Sigmoid colon (tissue), 7 donors: Measurements from ENCODE around the gene TSKU. TPM values are rescaled to one million over a fixed set of nuclear protein-coding genes. Genes with fewer than 3 reads are reported as not detected.

Source experiments
- DNase-seq: peaks from one replicate; pipeline ENCODE4 v3.0.0-alpha.2; 2019
- H3K27ac ChIP-seq, 4 donors: fragments of 200-600 bp; sonication (generic); one replicate each; pipeline ENCODE4 v1.5.1; 2016 to 2019; ENCODE audit warnings: mild to moderate bottlenecking in 1 of 4
- H3K27me3 ChIP-seq, 3 donors: fragments of 200-600 bp; sonication (generic); one replicate each; pipeline ENCODE4 v1.5.1; 2019; ENCODE audit warnings: mild to moderate bottlenecking in 1 of 3
- H3K36me3 ChIP-seq, 4 donors: fragments of 200-600 bp; sonication (generic); one replicate each; pipeline ENCODE4 v1.5.1; 2016 to 2019
- H3K4me1 ChIP-seq, 4 donors: fragments of 200-600 bp; sonication (generic); one replicate each; pipeline ENCODE4 v1.5.1; 2017 to 2019
- H3K4me3 ChIP-seq, 4 donors: fragments of 200-600 bp; sonication (generic); one replicate each; pipeline ENCODE4 v1.5.1; 2017 to 2019; ENCODE audit warnings: mild to moderate bottlenecking in 2 of 4, moderate library complexity in 1 of 4
- H3K9me3 ChIP-seq, 4 donors: fragments of 200-600 bp in 3 of 4; sonication (generic) in 3 of 4; one replicate each; pipeline versions ENCODE4 v1.5.1 to v1.6.1; 2013 to 2019
- CTCF ChIP-seq, 4 experiments: fragments of 450-650 bp in 3 of 4; fragments of 200-600 bp in 1 of 4; IDR thresholded peaks; one replicate each; pipeline ENCODE4 v1.5.1; 2016 to 2019; ENCODE audit warnings: antibody characterized with exemption in 4 of 4, mild to moderate bottlenecking in 3 of 4, moderate library complexity in 2 of 4
- EP300 ChIP-seq, 4 donors: sonication (generic); formaldehyde crosslinking; IDR thresholded peaks; one replicate each; pipeline ENCODE4 v1.6.1; 2017; ENCODE audit warnings: antibody characterized with exemption in 4 of 4
- POLR2A ChIP-seq, 2 donors: fragments of 450-650 bp; IDR thresholded peaks; one replicate each; pipeline ENCODE4 v1.6.1; 2016; ENCODE audit warnings: antibody characterized with exemption in 2 of 2, mild to moderate bottlenecking in 2 of 2, moderate library complexity in 2 of 2
- POLR2AphosphoS5 ChIP-seq, 4 donors: sonication (generic); formaldehyde crosslinking; IDR thresholded peaks; one replicate each; pipeline ENCODE4 v1.6.1; 2017; ENCODE audit warnings: antibody characterized with exemption in 4 of 4
- WGBS, 2 donors: extraction: QIAGEN DNeasy Blood & Tissue Kit; methylation state at CpG; one replicate each; pipeline ENCODE4 v1.1.7; 2013; 5-methylcytosine and 5-hydroxymethylcytosine counted together
- intact Hi-C: fragments of 100-400 bp; cut with DNase I; formaldehyde crosslinking; loops from one replicate; pipeline ENCODE4 v1.15.1; 2023
- polyA plus RNA-seq, 3 donors: library from polyadenylated mRNA; stranded (reverse); fragments of 200-250 nt; gene quantifications; one replicate each; pipeline ENCODE4 v1.2.3, GENCODE V29; 2013
- total RNA-seq, 4 donors: library from RNA; depleted of rRNA; stranded (reverse); fragments of >200 nt; gene quantifications; one replicate each; pipeline ENCODE4 v1.1.0, GENCODE V29; 2016
- donor health status: healthy with polysubstance abuse.
- donor health status: Bipolar disorder and iron deficiency.
- donor health status: healthy.

The TSKU gene
- total and polyA plus RNA-seq, 7 donors, result 12.8 to 24.6 (median 20.4) TPM

GRCh38 chr11:76793391-76794291 is 10.5 kb downstream of the TSKU start:
- no peaks in the 10 kb centered on the region for H3K27me3 ChIP-seq
- no peak for TF ChIP-seq CTCF (IDR thresholded peaks at IDR 0.05)
- TF ChIP-seq POLR2AphosphoS5 (IDR thresholded peaks at IDR 0.05), result no peak
- TF ChIP-seq EP300 (IDR thresholded peaks at IDR 0.05), result no peak
- TF ChIP-seq POLR2A (IDR thresholded peaks at IDR 0.05), result no peak
- peaks cover 0 to 14% (median 1%) of the 10 kb centered on the region in 4 donors for H3K4me1 ChIP-seq
- WGBS, 2 donors, result 63 to 83% methylated on average over 9 of the region's 9 CpGs
- DNase-seq, result peak; percentile 67
- H3K9me3 ChIP-seq, result no peaks in the 10 kb centered on the region
- peak overlapping the region in 3 of 4 donors; percentile 20 to 36 (median 27) for H3K27ac ChIP-seq
- no peak overlapping the region for H3K4me3 ChIP-seq
- H3K36me3 ChIP-seq, result no peaks in the 10 kb centered on the region
- intact Hi-C loops, result no loop called here

- DNase-seq, result peak; percentile 55
- Histone ChIP-seq H3K4me1 (peaks cover 0 to 24% (median 11%) of the 10 kb centered on the region in 4 donors), H3K36me3 (no peaks in the 10 kb centered on the region), H3K9me3 (no peaks in the 10 kb centered on the region), H3K27ac (peak overlapping the region in 1 of 4 donors; percentile 14), H3K27me3 (no peaks in the 10 kb centered on the region), H3K4me3 (no peak overlapping the region)
- WGBS, 2 donors, result 84 to 93% methylated on average over 12 of the region's 12 CpGs
- TF ChIP-seq POLR2AphosphoS5 (IDR thresholded peaks at IDR 0.05) (no peak), EP300 (IDR thresholded peaks at IDR 0.05) (no peak), POLR2A (IDR thresholded peaks at IDR 0.05) (no peak), CTCF (IDR thresholded peaks at IDR 0.05) (no peak)
- intact Hi-C loops, result no loop called here
These were observed 11.5 kb downstream of the TSKU start for GRCh38 chr11:76794371-76795289.

GRCh38 chr11:76795290-76795935 is 12.3 kb downstream of the TSKU start:
- no peak for TF ChIP-seq POLR2A (IDR thresholded peaks at IDR 0.05)
- Histone ChIP-seq H3K27ac (no peak overlapping the region), H3K27me3 (no peaks in the 10 kb centered on the region), H3K9me3 (no peaks in the 10 kb centered on the region), H3K36me3 (no peaks in the 10 kb centered on the region), H3K4me3 (no peak overlapping the region), H3K4me1 (peaks cover 0 to 25% (median 12%) of the 10 kb centered on the region in 4 donors)
- DNase-seq, result no peak
- intact Hi-C loops, result no loop called here
- WGBS, 2 donors, result 84 to 88% methylated on average over 21 of the region's 21 CpGs

GRCh38 chr11:76795936-76796441 is 12.8 kb downstream of the TSKU start:
- WGBS, 2 donors, result 93 to 95% methylated on average over 26 of the region's 26 CpGs
- Histone ChIP-seq H3K4me3 (no peak overlapping the region), H3K9me3 (no peaks in the 10 kb centered on the region), H3K27ac (no peak overlapping the region), H3K4me1 (peaks cover 0 to 25% (median 12%) of the 10 kb centered on the region in 4 donors), H3K36me3 (no peaks in the 10 kb centered on the region), H3K27me3 (no peaks in the 10 kb centered on the region)
- TF ChIP-seq POLR2A (IDR thresholded peaks at IDR 0.05), result no peak
- TF ChIP-seq POLR2AphosphoS5 (IDR thresholded peaks at IDR 0.05), result no peak
- no peak for TF ChIP-seq CTCF (IDR thresholded peaks at IDR 0.05)
- TF ChIP-seq EP300 (IDR thresholded peaks at IDR 0.05), result no peak
- peak; percentile 63 for DNase-seq
- intact Hi-C loops, result no loop called here
